NCI-H1436 (cell line): ENCODE measurements around the gene NAA40.

Experiments used
- DNase-seq: peaks from one replicate; lab custom pipeline; 2025; lab: John Stamatoyannopoulos, UW

NAA40 gene

DNA sequence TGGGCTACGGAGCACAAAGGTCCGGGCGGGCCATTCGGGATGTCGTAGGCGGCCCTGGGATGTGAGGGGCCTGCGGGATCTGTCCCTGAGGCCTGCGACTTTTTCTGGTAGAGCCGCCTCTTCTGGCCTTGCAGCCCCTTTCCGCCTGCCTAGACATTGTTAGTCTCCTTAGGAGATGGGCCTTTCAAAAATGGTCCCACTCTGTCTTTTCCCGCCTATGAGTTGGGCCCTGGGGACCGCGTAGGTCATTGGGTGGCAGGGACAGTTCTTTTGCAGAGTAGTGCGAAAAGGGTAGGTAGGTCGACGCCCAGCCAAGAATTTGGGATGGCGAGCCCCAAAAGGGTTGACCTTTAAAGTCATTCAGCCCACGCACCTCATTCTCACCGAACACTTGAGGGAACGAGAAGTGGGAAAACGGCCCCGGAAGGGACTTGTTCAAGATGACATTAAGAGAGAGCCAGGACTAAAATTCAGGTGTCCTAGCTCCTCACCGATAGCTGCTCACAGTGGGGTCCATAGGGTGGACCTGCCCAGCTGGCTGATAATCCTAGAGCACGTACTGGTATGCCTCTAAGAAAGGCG is 48.2 kb downstream of the NAA40 start:
- DNase-seq: no peak

DNA sequence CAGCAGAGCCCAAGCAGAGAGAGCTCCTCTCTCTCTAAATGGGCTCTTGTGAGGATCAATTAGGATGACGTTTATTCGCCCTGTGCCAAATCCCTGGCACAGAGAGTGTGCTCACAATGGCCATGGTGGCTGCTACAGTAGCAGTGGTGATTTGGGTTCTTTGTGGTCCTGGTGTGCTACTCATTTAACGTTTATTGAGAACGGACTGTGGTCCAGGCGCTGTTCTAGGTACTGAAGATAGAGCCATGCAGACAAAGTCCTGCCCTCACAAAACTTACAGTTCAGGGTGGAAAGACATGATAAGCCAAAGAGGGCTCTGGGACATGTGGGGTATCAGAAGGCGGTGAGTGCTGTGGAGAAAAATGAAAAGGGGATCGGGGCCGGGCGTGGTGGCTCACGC is 52.8 kb downstream of the NAA40 start:
- DNase-seq: no peak

DNA sequence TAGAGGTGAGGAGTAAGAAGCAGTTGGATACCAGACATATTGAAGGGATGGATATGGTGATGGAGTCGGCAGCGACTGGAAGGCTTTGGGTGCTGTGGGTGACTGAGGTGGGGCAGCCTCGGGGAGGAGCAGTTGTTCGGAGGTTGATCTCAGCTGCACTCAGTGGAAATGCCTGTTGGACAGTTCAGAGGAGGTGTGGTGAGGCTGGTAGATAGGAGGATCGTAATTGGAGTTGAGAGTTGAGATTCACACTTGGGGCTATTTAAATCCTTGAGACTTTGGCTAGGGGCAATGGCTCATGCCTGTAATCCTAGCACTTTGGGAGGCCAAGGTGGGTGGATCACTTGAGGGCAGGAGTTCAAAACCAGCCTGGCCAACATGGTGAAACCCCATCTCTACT is 54.3 kb downstream of the NAA40 start:
- DNase-seq: no peak

DNA sequence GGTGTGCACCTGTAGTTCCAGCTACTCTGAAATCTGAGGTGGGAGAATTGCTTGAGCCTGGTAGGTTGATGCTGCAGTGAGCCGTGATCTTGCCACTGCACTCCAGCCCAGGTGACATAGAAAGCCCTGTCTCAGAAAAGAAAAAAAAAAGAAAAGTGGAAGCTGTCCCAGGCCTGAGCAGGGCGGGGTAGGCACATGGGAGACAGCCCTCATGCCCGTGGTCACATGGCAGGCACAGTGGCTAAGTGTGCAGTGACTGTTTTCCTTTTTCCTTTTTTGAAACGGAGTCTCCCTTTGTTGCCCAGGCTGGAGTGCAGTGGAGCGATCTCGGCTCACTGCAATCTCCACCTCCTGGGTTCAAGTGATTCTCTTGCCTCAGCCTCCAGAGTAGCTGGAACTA is 55.2 kb downstream of the NAA40 start:
- DNase-seq: no peak

DNA sequence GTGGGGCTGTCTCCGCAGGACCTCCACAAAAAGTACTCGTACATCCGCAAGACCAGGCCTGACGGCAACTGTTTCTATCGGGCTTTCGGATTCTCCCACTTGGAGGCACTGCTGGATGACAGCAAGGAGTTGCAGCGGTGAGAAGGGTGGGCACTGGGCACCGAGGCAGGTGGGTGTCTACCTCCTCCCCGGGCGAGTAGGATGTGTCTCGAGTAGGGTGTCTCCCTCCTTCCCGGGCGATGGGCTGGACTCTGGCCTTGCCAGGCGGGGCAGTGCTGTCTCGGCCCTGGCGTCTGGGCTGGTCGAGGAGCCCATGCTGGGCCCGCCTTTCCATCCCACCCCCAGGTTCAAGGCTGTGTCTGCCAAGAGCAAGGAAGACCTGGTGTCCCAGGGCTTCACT is 57.7 kb downstream of the NAA40 start:
- DNase-seq: no peak

DNA sequence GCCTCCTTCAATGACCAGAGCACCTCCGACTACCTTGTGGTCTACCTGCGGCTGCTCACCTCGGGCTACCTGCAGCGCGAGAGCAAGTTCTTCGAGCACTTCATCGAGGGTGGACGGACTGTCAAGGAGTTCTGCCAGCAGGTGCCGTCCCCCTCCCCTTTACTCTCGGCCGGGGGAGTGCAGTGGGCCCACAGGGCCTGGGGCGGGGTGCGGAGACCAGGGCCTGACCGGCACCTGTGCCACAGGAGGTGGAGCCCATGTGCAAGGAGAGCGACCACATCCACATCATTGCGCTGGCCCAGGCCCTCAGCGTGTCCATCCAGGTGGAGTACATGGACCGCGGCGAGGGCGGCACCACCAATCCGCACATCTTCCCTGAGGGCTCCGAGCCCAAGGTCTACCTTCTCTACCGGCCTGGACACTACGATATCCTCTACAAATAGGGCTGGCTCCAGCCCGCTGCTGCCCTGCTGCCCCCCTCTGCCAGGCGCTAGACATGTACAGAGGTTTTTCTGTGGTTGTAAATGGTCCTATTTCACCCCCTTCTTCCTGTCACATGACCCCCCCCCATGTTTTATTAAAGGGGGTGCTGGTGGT is 58.4 kb downstream of the NAA40 start:
- DNase-seq: no peak

DNA sequence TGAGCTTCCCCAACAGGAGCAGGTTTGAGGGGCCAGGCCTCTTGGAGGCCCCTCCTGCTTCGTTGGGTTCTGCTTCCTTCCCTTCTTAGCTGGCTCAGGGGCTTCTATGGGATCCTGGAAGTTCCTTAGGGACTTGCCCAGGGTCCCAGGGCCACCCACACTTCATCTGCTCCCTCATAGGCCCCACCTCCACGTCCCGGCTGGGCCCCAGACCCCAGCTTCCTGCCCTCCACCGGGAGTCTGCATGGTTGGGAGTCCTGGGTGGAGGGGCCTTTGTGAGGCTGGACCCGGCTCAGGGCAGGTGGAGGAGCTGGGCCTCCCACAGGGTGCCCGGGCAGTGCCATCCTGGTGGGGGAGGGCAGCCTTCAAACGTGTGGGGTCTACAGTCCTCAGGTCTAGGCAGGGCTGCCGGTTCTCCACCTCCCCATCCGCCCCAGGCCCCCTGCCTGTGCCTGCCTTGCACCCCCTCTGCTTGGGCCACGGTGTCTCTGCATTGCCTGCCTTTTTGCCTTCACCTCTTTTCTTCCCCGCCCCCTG is 59.1 kb downstream of the NAA40 start:
- DNase-seq: no peak

DNA sequence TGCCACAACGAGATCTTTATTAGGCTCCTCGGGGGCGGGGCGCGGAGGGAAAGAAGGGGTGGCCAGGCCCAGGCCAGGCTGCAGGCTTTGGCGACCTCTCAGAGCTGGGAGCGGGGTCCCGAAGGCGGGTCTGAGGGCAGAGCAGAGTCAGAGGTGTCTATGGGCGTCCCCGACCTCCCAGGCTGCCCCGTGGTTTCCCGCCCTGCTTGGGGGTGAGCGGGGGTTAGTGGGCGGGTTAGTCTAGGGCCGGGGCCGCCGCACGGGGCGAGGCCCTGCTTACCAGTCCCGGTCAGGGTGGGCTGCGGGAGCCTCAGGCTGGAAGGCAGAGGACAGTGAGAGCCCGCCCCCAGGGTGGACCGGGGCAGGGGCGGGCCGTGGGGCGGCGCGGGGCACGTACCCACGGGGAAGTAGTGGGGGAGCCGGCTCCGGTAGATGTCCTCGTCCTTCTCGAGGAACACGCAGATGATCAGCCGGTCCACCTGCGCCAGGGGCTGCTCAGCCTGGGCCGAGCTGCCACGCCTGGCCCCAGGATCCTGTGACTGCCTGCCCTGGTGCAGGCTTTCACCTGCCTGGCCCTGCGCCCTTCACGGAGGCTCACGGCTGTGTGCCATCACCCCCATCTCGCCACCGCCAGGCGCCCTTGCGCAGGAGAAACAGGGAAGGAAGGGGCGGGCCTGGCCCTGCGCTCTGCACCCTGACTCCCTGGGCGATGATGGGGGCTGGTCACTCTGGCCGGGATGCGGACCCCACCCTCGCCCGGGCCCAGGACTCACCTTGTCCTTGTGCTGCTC is 60.0 kb downstream of the NAA40 start:
- DNase-seq: no peak

DNA sequence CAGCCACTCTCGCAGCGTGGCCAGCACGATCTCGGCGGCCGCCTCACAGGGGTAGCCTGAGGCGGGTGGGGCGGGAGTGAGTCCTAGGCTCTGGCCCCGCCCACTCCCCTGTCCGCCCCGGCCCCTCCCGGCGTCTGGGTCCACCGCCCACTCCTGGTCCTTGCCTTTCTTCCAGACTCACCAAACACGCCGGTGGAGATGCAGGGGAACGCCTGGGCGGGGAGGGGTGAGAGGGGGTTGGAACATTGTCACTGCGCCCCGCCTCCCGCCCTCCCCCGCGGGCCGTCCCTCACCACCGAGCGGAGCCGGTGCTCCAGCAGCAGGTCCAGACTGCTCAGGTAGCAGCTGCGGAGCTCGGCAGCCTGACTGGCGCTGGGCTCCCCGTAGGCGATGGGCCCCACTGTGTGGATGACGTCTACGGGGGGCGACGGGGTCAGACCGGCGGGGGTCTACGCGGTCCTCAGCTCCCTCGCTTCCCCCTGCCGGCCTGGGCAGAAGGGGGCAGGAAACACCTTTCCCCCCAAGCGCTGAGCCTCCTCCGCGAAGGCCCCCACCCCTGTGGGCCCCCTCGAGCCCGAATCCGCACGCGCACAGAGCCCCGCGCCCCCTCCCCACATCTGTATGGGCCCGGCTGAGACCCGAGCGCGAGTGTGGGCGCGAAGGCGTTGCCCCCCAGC is 60.7 kb downstream of the NAA40 start:
- DNase-seq: no peak

DNA sequence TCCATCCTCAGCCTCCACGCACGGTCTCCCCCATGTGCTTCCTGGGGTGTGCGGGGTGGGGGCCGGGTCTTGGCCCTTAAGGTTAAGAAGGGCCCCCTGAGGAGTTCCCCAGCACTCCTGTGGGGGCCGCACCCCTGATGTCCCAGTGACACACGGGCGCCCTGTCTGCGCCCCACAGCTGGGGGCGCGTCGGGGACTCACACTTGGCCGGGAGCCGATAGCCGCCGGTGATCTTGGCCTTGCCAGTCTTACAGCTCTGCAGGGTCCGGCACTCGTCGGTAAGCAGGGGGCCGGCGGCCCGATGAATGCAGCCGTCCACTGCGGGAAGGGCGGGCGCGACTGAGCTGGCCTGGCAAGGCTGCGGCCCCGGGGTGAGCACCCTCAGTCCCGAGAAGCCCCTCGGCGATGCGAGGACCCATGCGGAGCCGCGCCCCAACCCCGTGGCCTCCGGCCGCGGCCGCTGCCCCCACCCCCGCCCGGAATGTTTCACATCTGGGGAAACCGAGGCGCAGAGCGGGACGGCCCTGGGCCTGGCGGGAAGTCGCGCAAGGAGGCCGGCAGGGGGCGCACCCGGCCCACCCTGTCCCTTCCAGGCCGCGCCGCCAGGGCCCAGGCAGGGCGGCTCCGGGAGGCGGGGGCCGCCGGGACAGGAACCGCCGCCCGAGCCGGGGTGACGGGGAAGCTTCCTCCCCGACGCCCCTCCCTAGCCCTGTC is 61.4 kb downstream of the NAA40 start:
- no peak for DNase-seq

DNA sequence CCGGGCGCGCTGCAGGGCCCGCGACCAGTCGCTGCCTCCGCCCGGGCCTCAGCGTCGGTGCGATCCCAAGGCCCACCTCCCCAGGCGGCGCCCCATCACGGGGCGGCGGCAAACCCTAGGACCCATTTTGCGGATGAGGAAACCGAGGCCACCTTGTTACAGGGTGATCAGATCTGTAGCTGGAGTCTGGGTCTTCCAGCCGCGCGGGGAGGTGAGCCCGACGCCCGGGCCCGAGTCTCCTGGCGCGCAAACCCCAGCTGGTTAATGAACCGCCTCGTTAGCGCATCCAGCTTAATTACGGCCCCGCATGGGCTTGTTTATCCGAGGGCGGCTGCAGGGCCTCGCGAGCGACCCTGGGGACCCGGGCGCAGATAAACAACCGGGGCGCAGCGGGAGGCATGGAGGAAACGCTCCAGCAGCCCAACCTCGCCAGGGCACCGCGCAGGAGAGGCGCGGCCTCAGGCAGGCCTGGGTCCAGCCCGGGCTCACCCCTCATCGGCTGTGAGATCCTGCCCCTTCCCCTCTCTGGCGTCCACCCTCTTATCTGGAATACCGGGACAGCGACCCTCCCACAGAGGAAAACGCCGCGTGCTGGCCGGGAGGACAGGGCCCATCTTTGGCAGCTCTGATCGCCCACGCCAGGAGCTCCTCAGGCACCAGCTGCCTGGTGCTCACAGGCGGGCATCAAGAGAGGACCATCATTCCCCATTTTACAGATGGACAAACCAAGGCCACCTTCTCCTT is 62.1 kb downstream of the NAA40 start:
- DNase-seq: no peak

DNA sequence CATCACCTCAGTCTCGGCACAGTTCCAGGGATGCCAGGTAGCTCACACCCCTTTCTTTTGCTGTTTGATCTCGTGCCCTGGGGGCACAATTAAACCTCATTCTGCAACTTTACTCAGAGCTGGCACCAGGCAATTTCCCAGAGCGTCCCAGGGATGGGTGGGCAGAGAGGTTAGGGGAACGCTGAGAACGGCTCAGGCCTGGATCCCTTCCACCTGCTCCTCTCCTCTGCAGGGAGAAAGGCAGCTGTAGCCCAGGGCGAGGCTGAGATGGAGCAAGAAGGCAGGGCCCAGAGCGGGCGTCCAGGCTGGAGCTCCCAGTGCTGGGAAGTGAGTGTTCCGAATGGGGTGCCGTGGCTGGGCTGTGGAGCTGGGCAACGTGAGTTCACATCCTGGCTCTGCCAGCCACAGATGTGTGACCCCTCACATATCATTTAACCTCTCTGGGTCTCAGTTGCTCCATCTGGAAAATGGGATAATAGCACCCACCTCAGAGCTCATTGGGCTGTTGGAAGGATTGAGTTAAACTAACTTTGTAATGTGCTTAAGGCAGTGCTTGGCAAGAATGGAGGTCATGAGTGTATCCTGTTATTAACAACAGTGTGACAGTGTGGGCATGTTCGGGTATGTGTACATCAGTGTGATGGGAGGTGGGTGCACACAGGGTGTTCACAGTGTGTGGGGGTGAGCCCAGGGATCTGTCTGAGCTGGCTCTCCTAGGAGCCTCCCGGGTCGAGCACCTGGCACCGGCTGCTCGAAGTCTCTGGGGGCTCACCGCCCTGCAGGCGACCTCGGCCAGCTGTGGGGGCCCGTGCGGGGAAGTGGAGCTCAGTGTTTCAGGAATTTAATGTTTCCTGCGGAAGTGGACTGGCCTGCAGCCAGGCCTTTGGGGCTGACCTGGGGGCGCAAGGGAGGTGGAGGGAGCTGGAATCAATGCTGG is 63.0 kb downstream of the NAA40 start:
- no peak for DNase-seq

DNA sequence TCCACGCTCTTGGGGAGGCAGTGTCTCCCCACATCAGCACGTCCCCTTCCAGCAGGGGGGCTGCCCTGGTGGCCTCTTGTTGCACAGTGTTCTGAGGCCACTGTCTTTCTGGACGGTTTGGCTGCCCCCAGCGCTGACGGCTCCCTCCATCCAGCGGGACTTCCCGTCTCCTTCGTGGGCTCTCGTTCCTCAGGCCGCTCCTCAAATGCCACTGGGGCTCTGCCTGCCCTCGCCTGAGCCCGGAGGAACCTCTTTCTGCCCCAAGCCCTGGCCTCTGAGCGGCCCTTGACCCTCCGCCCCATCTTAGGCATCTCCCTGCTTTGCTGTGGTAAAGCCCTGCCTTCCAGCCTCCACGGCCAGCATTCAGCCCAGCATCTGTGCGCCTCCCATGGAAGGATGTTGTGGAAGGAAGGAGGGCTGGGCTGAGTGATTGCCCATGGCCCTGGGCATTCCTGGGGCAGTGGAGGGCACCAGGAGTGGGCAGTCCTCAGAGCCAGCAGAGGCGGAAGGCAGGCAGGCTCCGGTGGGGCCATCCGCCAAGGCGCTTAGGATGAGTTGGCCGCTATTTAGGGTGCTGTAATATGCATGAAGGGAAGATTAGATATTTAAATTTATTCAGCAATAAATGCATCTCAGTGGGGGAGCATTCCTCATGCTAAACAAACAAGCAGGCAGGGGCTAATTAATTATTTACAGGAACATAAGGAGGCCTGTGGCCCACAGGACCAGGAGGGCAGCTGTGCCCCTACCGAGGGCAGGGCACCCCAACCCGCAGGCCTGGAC is 65.2 kb downstream of the NAA40 start:
- no peak for DNase-seq

DNA sequence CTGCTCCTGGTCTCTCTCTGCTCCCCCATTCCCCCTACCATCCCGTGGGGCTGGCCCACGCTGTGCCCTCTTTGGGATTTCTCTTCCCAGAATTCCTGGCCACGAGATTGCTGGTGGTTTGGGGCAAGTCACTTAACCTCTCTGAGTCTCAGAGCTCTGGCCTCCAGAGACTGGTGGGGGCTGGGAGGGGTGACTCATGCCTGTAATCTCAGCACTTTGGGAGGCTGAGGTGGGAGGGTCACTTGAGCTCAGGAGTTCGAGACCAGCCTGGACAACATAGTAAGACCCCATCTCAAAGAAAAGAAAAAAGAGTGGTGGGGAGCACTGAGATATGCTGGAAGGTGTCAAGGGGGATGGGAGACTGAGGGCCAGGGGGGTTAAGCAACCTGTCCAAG is 65.8 kb downstream of the NAA40 start:
- no peak for DNase-seq

DNA sequence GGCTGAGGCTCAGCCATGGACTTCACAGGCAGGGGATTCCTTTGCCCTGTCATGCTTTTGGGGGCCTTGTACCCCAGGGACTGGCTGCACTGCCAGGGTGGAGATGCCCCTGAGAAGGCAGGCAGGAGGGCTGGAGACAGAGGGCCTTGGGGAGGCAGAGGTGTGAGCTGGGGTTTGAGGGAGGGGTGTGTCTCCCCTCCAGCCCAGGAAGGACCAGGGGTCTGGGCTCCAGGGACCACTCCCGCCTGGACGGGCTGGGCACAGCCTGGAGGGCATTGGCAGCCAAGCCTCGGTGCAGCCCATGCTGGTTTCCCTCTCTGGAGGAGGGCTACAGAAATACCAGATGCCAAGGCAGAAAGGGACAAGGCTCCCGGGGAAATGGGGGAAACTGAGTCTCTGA is 66.9 kb downstream of the NAA40 start:
- no peak for DNase-seq

DNA sequence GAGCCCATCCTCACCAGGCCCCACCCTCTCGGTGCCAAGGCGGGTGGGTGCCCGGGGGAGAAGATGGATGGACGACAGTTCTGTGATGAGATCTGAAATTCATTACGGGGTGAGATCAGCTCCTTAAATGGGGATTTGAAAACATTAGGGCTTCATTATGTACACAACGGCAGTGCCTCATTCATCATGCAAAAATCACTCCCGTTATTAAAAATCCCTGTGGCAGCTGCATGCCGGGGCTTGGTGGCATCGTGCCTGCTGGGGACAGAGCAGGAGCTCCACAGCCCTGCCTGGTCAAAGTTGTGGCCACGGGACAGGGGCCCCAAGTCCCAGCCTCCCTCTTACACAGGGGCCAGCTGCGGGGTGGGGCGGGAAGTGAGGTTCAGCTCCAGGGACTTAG is 67.6 kb downstream of the NAA40 start:
- no peak for DNase-seq
